Measurements from ENCODE around the gene SNRNP25. TPM values are rescaled to one million over a fixed set of nuclear protein-coding genes. Genes with fewer than 3 reads are reported as not detected.
"Not testable (repeated sequence)": the region's sequence is repeated elsewhere in the genome, so short reads cannot be mapped to it uniquely, and the experiment has no call there.

The SNRNP25 gene
- total RNA-seq (2014; rRNA removed; shearing (Covaris generic)) (12.1 and 17.6 TPM in 2 replicates), polyA plus RNA-seq (2016; fragmentation: Nextera tagmentation; extraction: Ambion mirVana) (30.4 and 31.5 TPM in 2 replicates)

DNA sequence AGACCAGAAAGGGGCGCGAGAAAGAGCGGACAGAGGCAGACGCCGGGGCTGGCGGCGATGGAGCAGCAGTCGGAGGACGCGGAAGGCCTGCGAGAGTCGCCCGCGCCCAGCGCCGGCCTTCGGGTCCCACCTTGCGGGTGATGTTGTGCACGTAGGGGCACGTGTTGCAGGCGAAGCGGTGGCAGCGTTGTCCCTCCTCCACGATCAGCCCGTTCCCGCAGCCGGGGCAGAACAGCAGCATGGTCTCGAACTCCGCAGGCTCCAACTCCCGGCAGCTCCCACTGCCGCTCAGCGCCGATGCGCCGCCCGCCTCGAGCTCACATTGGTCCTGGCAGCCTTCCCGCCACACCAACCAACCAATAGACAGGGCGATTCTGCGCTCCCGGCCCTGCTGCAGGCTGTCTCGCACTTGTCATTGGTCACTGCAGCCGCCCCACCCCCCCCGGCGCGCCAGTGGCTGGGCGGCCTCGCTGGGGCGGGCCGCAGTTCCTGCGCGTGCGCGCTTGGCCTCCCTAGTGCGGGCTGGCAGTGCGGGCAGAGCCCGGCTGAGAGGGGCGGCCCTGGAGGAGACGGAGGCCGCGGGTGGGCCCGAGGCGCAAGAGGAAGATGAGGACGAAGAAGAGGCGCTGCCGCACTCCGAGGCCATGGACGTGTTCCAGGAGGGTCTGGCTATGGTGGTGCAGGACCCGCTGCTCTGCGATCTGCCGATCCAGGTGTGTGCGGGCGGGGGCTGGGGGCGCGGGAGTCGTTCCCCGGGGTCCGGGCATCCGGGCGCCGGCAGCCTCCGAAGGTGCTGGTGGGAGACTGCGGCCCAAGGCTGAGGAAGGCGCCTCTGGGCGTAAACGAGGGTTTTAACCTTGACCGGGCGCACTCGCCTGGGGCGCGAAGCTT is at the start of gene SNRNP25, which contains the start of gene POLR3K:
SNRNP25 (plus strand) TSS at position 483 of the 891 bp plus-strand sequence; CDS start at position 672, 189 bp downstream.
POLR3K (minus strand) TSS at position 263 of the 891 bp plus-strand sequence; CDS start at position 241, 22 bp downstream.
- no peaks in the 10 kb centered on the region for H3K9me3 ChIP-seq (ENCODE audit: low read depth)
- H3K9me2 ChIP-seq (ENCODE audit: insufficient read depth), result no peaks in the 10 kb centered on the region
- H4K20me1 ChIP-seq (ENCODE audit: insufficient read depth), result no peaks in the 10 kb centered on the region
- peak within 1 kb of the TSS; percentile 86 for H3K4me2 ChIP-seq (ENCODE audit: unreplicated experiment)
- DNase-seq, result peak; percentile 100
- in situ Hi-C loops (cut with MboI), result no loop called here
- H3K4me1 ChIP-seq (ENCODE audit: insufficient read depth), result 0 out of 2 replicates have a peak, but pooled peaks cover 3% of the 10 kb centered on the region
- peaks cover 4% of the 10 kb centered on the region; the same call in 1 of the 2 replicates for H3F3A ChIP-seq (ENCODE audit: insufficient read depth)
- H2AFZ ChIP-seq, result peak within 1 kb of the TSS; percentile 93
- TF ChIP-seq EZH2phosphoT487 (IDR thresholded peaks at IDR 0.05; ENCODE audit: insufficient read depth, low read depth) (no peak), EZH2 (IDR thresholded peaks at IDR 0.05; ENCODE audit: insufficient read depth, poor library complexity, severe bottlenecking) (no peak)
- 1 to 2% methylated on average over 70 to 72 of the region's 91 CpGs for WGBS, 2 experiments (ENCODE audit: low coverage in 1 of 2, low lambda C conversion rate in 2 of 2, missing lambda C conversion rate in 2 of 2)
- H3K9ac ChIP-seq, result peak within 1 kb of the TSS; percentile 81
- peaks cover 39% of the 10 kb centered on the region for H3K79me2 ChIP-seq (ENCODE audit: insufficient read depth)
- H3K4me3 ChIP-seq, result peak within 1 kb of the TSS; percentile 87
- H3K27ac ChIP-seq, result peak within 1 kb of the TSS; percentile 59
- H3K36me3 ChIP-seq (ENCODE audit: low read depth), result peaks cover 11% of the 10 kb centered on the region; the same call in 1 of the 2 replicates
- no peaks in the 10 kb centered on the region for H3K27me3 ChIP-seq (replicated peaks; ENCODE audit: insufficient read depth)

DNA sequence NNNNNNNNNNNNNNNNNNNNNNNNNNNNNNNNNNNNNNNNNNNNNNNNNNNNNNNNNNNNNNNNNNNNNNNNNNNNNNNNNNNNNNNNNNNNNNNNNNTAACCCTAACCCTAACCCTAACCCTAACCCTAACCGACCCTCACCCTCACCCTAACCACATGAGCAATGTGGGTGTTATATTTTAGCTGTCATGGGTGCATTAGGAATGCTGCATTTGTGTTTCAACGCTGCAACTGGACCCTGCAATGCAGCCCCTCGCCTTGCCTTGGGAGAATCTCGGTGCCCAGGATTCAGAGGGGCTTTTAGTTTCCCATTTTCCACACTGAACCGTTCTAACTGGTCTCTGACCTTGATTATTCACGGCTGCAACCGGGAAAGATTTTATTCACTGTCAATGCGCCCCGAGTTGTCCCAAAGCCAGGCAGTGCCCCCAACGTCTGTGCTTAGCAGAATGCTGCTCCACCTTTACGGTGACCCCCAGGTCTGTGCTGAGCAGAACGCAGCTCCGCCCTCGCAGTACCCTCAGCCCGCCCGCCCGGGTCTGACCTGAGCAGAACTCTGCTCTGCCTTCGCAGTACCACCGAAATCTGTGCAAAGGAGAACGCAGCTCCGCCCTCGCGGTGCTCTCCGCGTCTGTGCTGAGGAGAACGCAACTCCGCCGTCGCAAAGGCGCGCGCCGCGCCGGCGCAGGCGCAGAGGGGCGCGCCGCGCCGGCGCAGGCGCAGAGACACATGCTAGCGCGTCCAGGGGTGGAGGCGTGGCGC is 43.5 kb upstream of the SNRNP25 start:
- Histone ChIP-seq H2AFZ (no peak overlapping the region), H3K4me1 (ENCODE audit: insufficient read depth) (no peaks in the 10 kb centered on the region), H4K20me1 (ENCODE audit: insufficient read depth) (no peaks in the 10 kb centered on the region), H3F3A (ENCODE audit: insufficient read depth) (no peaks in the 10 kb centered on the region), H3K36me3 (ENCODE audit: low read depth) (no peaks in the 10 kb centered on the region), H3K9me3 (ENCODE audit: low read depth) (no peaks in the 10 kb centered on the region), H3K4me3 (no peak overlapping the region), H3K9ac (no peak overlapping the region), H3K9me2 (ENCODE audit: insufficient read depth) (no peaks in the 10 kb centered on the region), H3K4me2 (ENCODE audit: unreplicated experiment) (no peak overlapping the region), H3K79me2 (ENCODE audit: insufficient read depth) (no peaks in the 10 kb centered on the region), H3K27ac (no peak overlapping the region), H3K27me3 (replicated peaks; ENCODE audit: insufficient read depth) (no peaks in the 10 kb centered on the region)
- in situ Hi-C loops (cut with MboI), result no loop called here
- TF ChIP-seq EZH2phosphoT487 (IDR thresholded peaks at IDR 0.05; ENCODE audit: insufficient read depth, low read depth), result no peak
- TF ChIP-seq EZH2 (IDR thresholded peaks at IDR 0.05; ENCODE audit: insufficient read depth, poor library complexity, severe bottlenecking), result no peak
- 23 to 69% methylated on average over 26 to 42 of the region's 48 CpGs for WGBS, 2 experiments (ENCODE audit: low coverage in 1 of 2, low lambda C conversion rate in 2 of 2, missing lambda C conversion rate in 2 of 2)
- peak; percentile 17 for DNase-seq

DNA sequence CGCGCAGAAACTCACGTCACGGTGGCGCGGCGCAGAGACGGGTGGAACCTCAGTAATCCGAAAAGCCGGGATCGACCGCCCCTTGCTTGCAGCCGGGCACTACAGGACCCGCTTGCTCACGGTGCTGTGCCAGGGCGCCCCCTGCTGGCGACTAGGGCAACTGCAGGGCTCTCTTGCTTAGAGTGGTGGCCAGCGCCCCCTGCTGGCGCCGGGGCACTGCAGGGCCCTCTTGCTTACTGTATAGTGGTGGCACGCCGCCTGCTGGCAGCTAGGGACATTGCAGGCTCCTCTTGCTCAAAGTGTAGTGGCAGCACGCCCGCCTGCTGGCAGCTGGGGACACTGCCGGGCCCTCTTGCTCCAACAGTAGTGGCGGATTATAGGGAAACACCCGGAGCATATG is 42.9 kb upstream of the SNRNP25 start:
- in situ Hi-C loops (cut with MboI); H3K4me2 ChIP-seq (ENCODE audit: unreplicated experiment): not testable (repeated sequence)
- WGBS, 2 experiments (ENCODE audit: low coverage in 1 of 2, low lambda C conversion rate in 2 of 2, missing lambda C conversion rate in 2 of 2), result 30 to 43% methylated on average over 8 of the region's 27 CpGs

DNA sequence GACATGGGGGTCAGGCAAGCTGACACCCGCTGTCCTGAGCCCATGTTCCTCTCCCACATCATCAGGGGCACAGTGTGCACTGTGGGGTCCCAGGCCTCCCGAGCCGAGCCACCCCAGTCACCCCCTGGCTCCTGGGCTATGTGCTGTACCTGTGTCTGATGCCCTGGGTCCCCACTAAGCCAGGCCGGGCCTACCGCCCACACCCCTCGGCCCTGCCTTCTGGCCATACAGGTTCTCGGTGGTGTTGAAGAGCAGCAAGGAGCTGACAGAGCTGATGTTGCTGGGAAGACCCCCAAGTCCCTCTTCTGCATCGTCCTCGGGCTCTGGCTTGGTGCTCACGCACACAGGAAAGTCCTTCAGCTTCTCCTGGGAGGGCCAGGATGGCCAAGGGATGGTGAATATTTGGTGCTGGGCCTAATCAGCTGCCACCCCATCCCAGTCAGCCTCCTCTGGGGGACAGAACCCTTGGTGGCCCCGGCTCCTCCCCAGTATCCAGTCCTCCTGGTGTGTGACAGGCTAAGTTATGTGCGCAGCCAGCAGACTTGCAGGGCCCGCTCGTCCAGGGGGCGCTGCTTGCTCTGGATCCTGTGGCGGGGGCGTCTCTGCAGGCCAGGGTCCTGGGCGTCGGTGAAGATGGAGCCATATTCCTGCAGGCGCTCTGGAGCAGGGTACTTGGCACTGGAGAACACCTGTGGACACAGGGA is 36.4 kb upstream of the SNRNP25 start:
- H3K4me1 ChIP-seq (ENCODE audit: insufficient read depth); H3K27me3 ChIP-seq (replicated peaks; ENCODE audit: insufficient read depth); H3K9me2 ChIP-seq (ENCODE audit: insufficient read depth); H2AFZ ChIP-seq; H3K9ac ChIP-seq; H3K9me3 ChIP-seq (ENCODE audit: low read depth); H4K20me1 ChIP-seq (ENCODE audit: insufficient read depth); H3F3A ChIP-seq (ENCODE audit: insufficient read depth); in situ Hi-C loops (cut with MboI); H3K4me3 ChIP-seq; H3K4me2 ChIP-seq (ENCODE audit: unreplicated experiment); H3K36me3 ChIP-seq (ENCODE audit: low read depth); DNase-seq; H3K79me2 ChIP-seq (ENCODE audit: insufficient read depth); H3K27ac ChIP-seq: not testable (repeated sequence)
- 80% methylated on average over 17 of the region's 20 CpGs for WGBS, 2 experiments (ENCODE audit: low coverage in 1 of 2, low lambda C conversion rate in 2 of 2, missing lambda C conversion rate in 2 of 2)

More for the DNA sequence above, 42.9 kb upstream of the SNRNP25 start:
- H3K9me3 ChIP-seq (ENCODE audit: low read depth); H3K27ac ChIP-seq; H4K20me1 ChIP-seq (ENCODE audit: insufficient read depth); H3K79me2 ChIP-seq (ENCODE audit: insufficient read depth); H2AFZ ChIP-seq; DNase-seq; H3K27me3 ChIP-seq (replicated peaks; ENCODE audit: insufficient read depth); H3K9ac ChIP-seq; H3F3A ChIP-seq (ENCODE audit: insufficient read depth); H3K4me3 ChIP-seq; H3K9me2 ChIP-seq (ENCODE audit: insufficient read depth); H3K4me1 ChIP-seq (ENCODE audit: insufficient read depth); H3K36me3 ChIP-seq (ENCODE audit: low read depth): not testable (repeated sequence)

DNA sequence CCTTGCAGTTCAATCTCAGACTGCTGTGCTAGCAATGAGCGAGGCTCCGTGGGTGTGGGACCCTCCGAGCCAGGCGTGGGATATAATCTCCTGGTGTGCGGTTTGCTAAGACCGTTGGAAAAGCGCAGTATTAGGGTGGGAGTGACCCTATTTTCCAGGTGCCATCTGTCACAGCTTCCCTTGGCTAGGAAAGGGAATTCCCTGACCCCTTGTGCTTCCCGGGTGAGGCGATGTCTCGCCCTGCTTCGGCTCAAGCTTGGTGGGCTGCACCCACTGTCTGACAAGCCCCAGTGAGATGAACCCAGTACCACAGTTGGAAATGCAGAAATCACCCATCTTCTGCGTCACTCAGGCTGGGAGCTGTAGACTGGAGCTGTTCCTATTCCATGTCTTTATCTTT is 32.7 kb upstream of the SNRNP25 start:
- H3K79me2 ChIP-seq (ENCODE audit: insufficient read depth); in situ Hi-C loops (cut with MboI); H3K27me3 ChIP-seq (replicated peaks; ENCODE audit: insufficient read depth); H3F3A ChIP-seq (ENCODE audit: insufficient read depth); DNase-seq; H3K4me1 ChIP-seq (ENCODE audit: insufficient read depth); H3K4me2 ChIP-seq (ENCODE audit: unreplicated experiment); H3K4me3 ChIP-seq; H3K9ac ChIP-seq; H2AFZ ChIP-seq; H4K20me1 ChIP-seq (ENCODE audit: insufficient read depth); H3K9me3 ChIP-seq (ENCODE audit: low read depth); H3K36me3 ChIP-seq (ENCODE audit: low read depth); H3K9me2 ChIP-seq (ENCODE audit: insufficient read depth); H3K27ac ChIP-seq: not testable (repeated sequence)
- WGBS, 2 experiments (ENCODE audit: low coverage in 1 of 2, low lambda C conversion rate in 2 of 2, missing lambda C conversion rate in 2 of 2), result 68 to 78% methylated on average over 12 of the region's 12 CpGs

DNA sequence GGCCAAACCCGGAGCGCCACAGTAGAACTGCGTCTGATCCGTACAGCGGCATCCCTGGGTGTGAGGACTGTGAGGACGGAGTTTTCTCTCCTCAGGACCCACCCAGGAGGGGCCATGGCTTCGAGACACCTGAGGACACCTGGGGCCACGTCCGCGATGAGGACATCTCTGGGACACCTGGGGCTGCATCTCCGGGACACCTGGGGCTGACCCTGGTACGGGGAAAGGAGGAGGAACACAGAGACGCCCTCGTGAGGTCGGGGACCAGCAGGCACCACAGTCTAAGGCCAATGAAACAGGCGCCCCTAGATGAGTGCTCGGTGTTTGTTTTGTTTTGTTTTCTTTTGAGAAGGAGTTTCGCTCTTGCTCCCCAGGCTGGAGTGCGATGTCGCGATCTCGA is 29.5 kb upstream of the SNRNP25 start:
- H3K4me3 ChIP-seq; H3F3A ChIP-seq (ENCODE audit: insufficient read depth); H4K20me1 ChIP-seq (ENCODE audit: insufficient read depth); H2AFZ ChIP-seq; in situ Hi-C loops (cut with MboI); H3K27ac ChIP-seq; H3K9me2 ChIP-seq (ENCODE audit: insufficient read depth); H3K79me2 ChIP-seq (ENCODE audit: insufficient read depth); H3K36me3 ChIP-seq (ENCODE audit: low read depth); H3K4me2 ChIP-seq (ENCODE audit: unreplicated experiment); H3K27me3 ChIP-seq (replicated peaks; ENCODE audit: insufficient read depth); H3K4me1 ChIP-seq (ENCODE audit: insufficient read depth); H3K9me3 ChIP-seq (ENCODE audit: low read depth); H3K9ac ChIP-seq; DNase-seq: not testable (repeated sequence)
- 82 to 83% methylated on average over 15 to 16 of the region's 22 CpGs for WGBS, 2 experiments (ENCODE audit: low coverage in 1 of 2, low lambda C conversion rate in 2 of 2, missing lambda C conversion rate in 2 of 2)
